ENCODE data around the gene RASA1. TPM values are rescaled to one million over a fixed set of nuclear protein-coding genes. Genes with fewer than 3 reads are reported as not detected.

The RASA1 gene
- total RNA-seq, 4 donors from 2014 or later = 23.8 to 27.2 (median 26.0) TPM

- Histone ChIP-seq H3K4me3 (peak within 1 kb of the TSS; percentile 76 to 87), H3K4me1 (peaks cover 0 to 32% (median 9%) of the 10 kb centered on the region in 3 donors), H3K9me3 (no peaks in the 10 kb centered on the region), H3K36me3 (peaks cover 0 to 28% of the 10 kb centered on the region in 2 donors), H3K27ac (peak within 1 kb of the TSS; percentile 93 to 98 (median 98)), H3K27me3 (no peaks in the 10 kb centered on the region)
- TF ChIP-seq CTCF (IDR thresholded peaks at IDR 0.05) (no peak), POLR2A (IDR thresholded peaks at IDR 0.05) (peak; percentile 92 to 93), POLR2AphosphoS5 (IDR thresholded peaks at IDR 0.05) (peak; percentile 99), EP300 (IDR thresholded peaks at IDR 0.05) (peak; percentile 91)
- ATAC-seq = peak; percentile 98
- 1 to 2% methylated on average over 17 to 18 of the region's 46 CpGs for WGBS, 2 donors (ENCODE audit: low coverage in 1 of 2)
Observed at GRCh38 chr5:87412630-87413342, 145.1 kb downstream of the RASA1 start, which contains the start of gene CCNH. Gene CCNH (minus strand): TSS chr5:87412930. CDS start chr5:87412794, 136 bp downstream.

GRCh38 chr5:87413343-87413645, 145.6 kb downstream of the RASA1 start:
- WGBS, 2 donors (ENCODE audit: low coverage in 1 of 2) = 40 to 46% methylated on average over 3 of the region's 3 CpGs
- Histone ChIP-seq H3K4me3 (peak overlapping the region; percentile 76 to 87), H3K36me3 (peaks cover 0 to 23% of the 10 kb centered on the region in 2 donors), H3K4me1 (peaks cover 0 to 32% (median 9%) of the 10 kb centered on the region in 3 donors), H3K27ac (peak overlapping the region; percentile 82 to 98 (median 95)), H3K27me3 (no peaks in the 10 kb centered on the region), H3K9me3 (no peaks in the 10 kb centered on the region)
- TF ChIP-seq EP300 (IDR thresholded peaks at IDR 0.05) = no peak
- no peak for TF ChIP-seq CTCF (IDR thresholded peaks at IDR 0.05)
- TF ChIP-seq POLR2AphosphoS5 (IDR thresholded peaks at IDR 0.05) = no peak
- TF ChIP-seq POLR2A (IDR thresholded peaks at IDR 0.05) = no peak
- ATAC-seq = no peak

GRCh38 chr5:87418506-87418905, 150.8 kb downstream of the RASA1 start:
- TF ChIP-seq POLR2A (IDR thresholded peaks at IDR 0.05) (no peak), POLR2AphosphoS5 (IDR thresholded peaks at IDR 0.05) (no peak), CTCF (IDR thresholded peaks at IDR 0.05) (no peak), EP300 (IDR thresholded peaks at IDR 0.05) (no peak)
- Histone ChIP-seq H3K9me3 (no peaks in the 10 kb centered on the region), H3K27me3 (no peaks in the 10 kb centered on the region), H3K4me3 (no peak overlapping the region), H3K27ac (no peak overlapping the region), H3K4me1 (peaks cover 0 to 4% (median 0%) of the 10 kb centered on the region in 3 donors), H3K36me3 (no peaks in the 10 kb centered on the region)
- no peak for ATAC-seq

GRCh38 chr5:87421307-87421706, 153.6 kb downstream of the RASA1 start:
- no peaks in the 10 kb centered on the region for H3K9me3 ChIP-seq
- H3K36me3 ChIP-seq = no peaks in the 10 kb centered on the region
- TF ChIP-seq CTCF (IDR thresholded peaks at IDR 0.05) = no peak
- H3K27me3 ChIP-seq = no peaks in the 10 kb centered on the region
- H3K4me1 ChIP-seq = no peaks in the 10 kb centered on the region
- H3K4me3 ChIP-seq = no peak overlapping the region
- H3K27ac ChIP-seq = no peak overlapping the region
- ATAC-seq = no peak

- Histone ChIP-seq H3K36me3 (no peaks in the 10 kb centered on the region), H3K27me3 (no peaks in the 10 kb centered on the region), H3K27ac (no peak overlapping the region), H3K9me3 (no peaks in the 10 kb centered on the region), H3K4me3 (no peak overlapping the region), H3K4me1 (no peaks in the 10 kb centered on the region)
- WGBS, 2 donors (ENCODE audit: low coverage in 1 of 2) = 50 to 75% methylated on average over 1 of the region's 1 CpG
- ATAC-seq = no peak
- TF ChIP-seq CTCF (IDR thresholded peaks at IDR 0.05) (no peak), POLR2AphosphoS5 (IDR thresholded peaks at IDR 0.05) (no peak), POLR2A (IDR thresholded peaks at IDR 0.05) (no peak), EP300 (IDR thresholded peaks at IDR 0.05) (no peak)
Observed at GRCh38 chr5:87423755-87424154, 156.1 kb downstream of the RASA1 start.
